Kidney (tissue), 14 donors: Measurements from ENCODE around the gene ZNF304. TPM values are rescaled to one million over a fixed set of nuclear protein-coding genes. Genes with fewer than 3 reads are reported as not detected.

Experiments used
- DNase-seq, 5 donors: peaks; one replicate each; pipeline ENCODE4 v3.0.0-alpha.2; 2013 to 2020
- FAIRE-seq: peaks from 2 replicates; lab custom pipeline; 2012; peaks lifted over from hg19 to GRCh38; lab: Jason Lieb, UNC
- H3K27ac ChIP-seq, 2 donors: one replicate each; pipeline ENCODE4 v1.7.0; 2013; ENCODE audit warnings: low read depth in 2 of 2, low read length in 2 of 2, inconsistent platforms in 1 of 2
- H3K27me3 ChIP-seq: one replicate; pipeline ENCODE4 v1.7.1; 2013; ENCODE audit warnings: low read length, inconsistent platforms; ENCODE audit not compliant: control insufficient read depth, insufficient read depth
- H3K36me3 ChIP-seq, 3 donors: one replicate each; pipeline versions ENCODE4 v1.7.0 to v1.7.1; 2013; ENCODE audit warnings: low read length in 3 of 3, control low read depth in 1 of 3, inconsistent platforms in 1 of 3; ENCODE audit not compliant: insufficient read depth in 3 of 3, control insufficient read depth in 2 of 3
- H3K4me1 ChIP-seq, 3 donors: one replicate each; pipeline versions ENCODE4 v1.7.0 to v1.7.1; 2013; ENCODE audit warnings: low read length in 3 of 3, inconsistent platforms in 1 of 3, low read depth in 1 of 3; ENCODE audit not compliant: control insufficient read depth in 2 of 3, insufficient read depth in 2 of 3
- H3K4me3 ChIP-seq, 3 donors: one replicate each; pipeline versions ENCODE4 v1.7.0 to v1.8.1; 2013; ENCODE audit warnings: low read length in 3 of 3, control low read depth in 1 of 3, inconsistent platforms in 1 of 3
- H3K9ac ChIP-seq, 3 donors: one replicate each; pipeline versions ENCODE4 v1.7.0 to v1.7.1; 2013; ENCODE audit warnings: low read length in 3 of 3, control low read depth in 1 of 3, inconsistent platforms in 1 of 3
- H3K9me3 ChIP-seq, 3 donors: one replicate each; pipeline versions ENCODE4 v1.7.0 to v1.7.1; 2013; ENCODE audit warnings: low read length in 3 of 3, control low read depth in 1 of 3, inconsistent platforms in 1 of 3; ENCODE audit not compliant: control insufficient read depth in 2 of 3, insufficient read depth in 1 of 3
- CTCF ChIP-seq: IDR thresholded peaks from 3 replicates; pipeline ENCODE4 v1.5.1; 2012; ENCODE audit warnings: mild to moderate bottlenecking, moderate library complexity, borderline replicate concordance; ENCODE audit not compliant: insufficient read depth; ENCODE audit errors: extremely low read depth
- intact Hi-C: fragments of 100-400 bp; cut with DNase I; formaldehyde crosslinking; loops from one replicate; pipeline ENCODE4 v1.11.1; 2022
- polyA plus RNA-seq: library from polyadenylated mRNA; stranded (reverse); fragments of 350-450 nt; fragmentation: Illumina TruSeq; extraction: RNeasy Lipid Tissue Mini Kit (QIAGEN cat#74804); gene quantifications from one replicate; pipeline ENCODE4 v1.2.3, GENCODE V29; 2014; ENCODE audit warnings: low read depth, low replicate concordance; ENCODE audit not compliant: insufficient read depth
- total RNA-seq: library from RNA; stranded (reverse); fragmentation: NEBNext Ultra II Directional; extraction: Animal tissue kit (Norgen Biotek cat#: 25700); gene quantifications from one replicate; pipeline ENCODE4 v1.2.1, GENCODE V29; 2021
- donor health status: control.
- donor health status: control.
- donor health status: control.
- donor health status: control.
- donor health status: control.
- donor health status: DM: yes; HTN: yes; CAD: no.
- donor health status: Normal renal cell carcinoma (clear cell type).

The ZNF304 gene
- total and polyA plus RNA-seq, 2 donors from 2014 or later: 3.3 to 13.8 TPM

- Histone ChIP-seq H3K4me1 (no peaks in the 10 kb centered on the region), H3K27me3 (no peaks in the 10 kb centered on the region), H3K4me3 (no peak overlapping the region), H3K9me3 (peaks cover 0 to 19% (median 13%) of the 10 kb centered on the region in 3 donors), H3K27ac (no peak overlapping the region), H3K9ac (no peak overlapping the region), H3K36me3 (peaks cover 13 to 36% (median 19%) of the 10 kb centered on the region in 3 donors)
- FAIRE-seq (no peak), DNase-seq (no peak)
- intact Hi-C loops: no loop called here
- no peak for TF ChIP-seq CTCF
These were observed 25.1 kb downstream of the ZNF304 start for GRCh38 chr19:57376151-57376550.

GRCh38 chr19:57377498-57378146 lies 26.6 kb downstream of the ZNF304 start:
- FAIRE-seq: no peak
- Histone ChIP-seq H3K4me1 (no peaks in the 10 kb centered on the region), H3K9ac (no peak overlapping the region), H3K27me3 (no peaks in the 10 kb centered on the region), H3K9me3 (peaks cover 0 to 19% (median 13%) of the 10 kb centered on the region in 3 donors), H3K36me3 (peaks cover 8 to 24% (median 17%) of the 10 kb centered on the region in 3 donors), H3K27ac (no peak overlapping the region), H3K4me3 (no peak overlapping the region)
- DNase-seq: no peak
- intact Hi-C loops: no loop called here
- no peak for TF ChIP-seq CTCF

GRCh38 chr19:57380923-57381322 lies 29.9 kb downstream of the ZNF304 start:
- Histone ChIP-seq H3K27ac (no peak overlapping the region), H3K9me3 (peaks cover 0 to 19% (median 13%) of the 10 kb centered on the region in 3 donors), H3K27me3 (no peaks in the 10 kb centered on the region), H3K9ac (no peak overlapping the region), H3K36me3 (peaks cover 8 to 17% (median 9%) of the 10 kb centered on the region in 3 donors), H3K4me3 (no peak overlapping the region), H3K4me1 (no peaks in the 10 kb centered on the region)
- TF ChIP-seq CTCF: no peak
- no peak for DNase-seq
- intact Hi-C loops: no loop called here
- no peak for FAIRE-seq
